ENCODE data around the gene U2SURP. TPM values are rescaled to one million over a fixed set of nuclear protein-coding genes. Genes with fewer than 3 reads are reported as not detected.

U2SURP gene
- total RNA-seq, 1 experiment from 2014 or later, result 168 TPM

GRCh38 chr3:142973217-142974009 lies 28.0 kb upstream of the U2SURP start:
- Histone ChIP-seq H3K4me2 (ENCODE audit: insufficient read depth, insufficient read length, low read length) (no peak overlapping the region), H3K56ac (ENCODE audit: insufficient read length, low read depth, low read length) (no peak overlapping the region), H4K20me1 (ENCODE audit: control insufficient read depth, insufficient read depth, insufficient read length) (no peaks in the 10 kb centered on the region), H3K14ac (ENCODE audit: insufficient read depth, low read length) (no peak overlapping the region), H3K27me3 (ENCODE audit: insufficient read depth, low read length) (no peaks in the 10 kb centered on the region), H4K5ac (ENCODE audit: insufficient read length, low read depth, low read length) (no peak overlapping the region), H3K9me3 (ENCODE audit: control insufficient read depth, low read depth, low read length) (no peaks in the 10 kb centered on the region), H2AK5ac (ENCODE audit: insufficient read length, low read length) (no peak overlapping the region), H2BK20ac (ENCODE audit: low read depth, low read length, poor library complexity, severe bottlenecking) (no peak overlapping the region), H2AFZ (ENCODE audit: low read length) (no peak overlapping the region), H3K79me1 (ENCODE audit: insufficient read depth, low read depth, low read length, poor library complexity, severe bottlenecking) (no peaks in the 10 kb centered on the region), H3K18ac (ENCODE audit: insufficient read length, low read depth, low read length) (no peak overlapping the region), H3T11ph (ENCODE audit: low read length) (no peak overlapping the region), H2BK5ac (ENCODE audit: insufficient read length, low read length) (no peak overlapping the region), H3K27ac (ENCODE audit: insufficient read length, low read depth, low read length) (no peak overlapping the region), H3K9ac (ENCODE audit: extremely low read depth, insufficient read length, low read length) (no peak overlapping the region), H3K79me2 (ENCODE audit: insufficient read depth, low read length) (no peaks in the 10 kb centered on the region), H2BK15ac (ENCODE audit: low read depth, low read length) (no peak overlapping the region), H3K4ac (ENCODE audit: low read depth, low read length) (no peak overlapping the region), H4K91ac (ENCODE audit: insufficient read length, low read depth, low read length) (no peak overlapping the region), H3K4me1 (ENCODE audit: insufficient read depth, low read length) (no peaks in the 10 kb centered on the region), H3K23me2 (ENCODE audit: insufficient read length, low read depth, low read length, poor library complexity, severe bottlenecking) (no peaks in the 10 kb centered on the region), H2BK12ac (ENCODE audit: insufficient read length, low read depth, low read length) (no peak overlapping the region), H4K8ac (replicated peaks; ENCODE audit: insufficient read length, low read depth, low read length) (no peak overlapping the region), H2BK120ac (ENCODE audit: low read depth, low read length, poor library complexity, severe bottlenecking) (no peak overlapping the region), H3K23ac (ENCODE audit: insufficient read length, low read depth, low read length) (no peak overlapping the region)
- no CpG with 5 or more reads among the region's 8 CpGs for WGBS (ENCODE audit: extremely low coverage, insufficient read length, low lambda C conversion rate)
- peaks cover 2 to 3% of the 10 kb centered on the region in 2 experiments; a peak in 1 of 4 replicates for H3K4me1 Mint-ChIP-seq
- H3K4me3 Mint-ChIP-seq, result no peak overlapping the region
- DNase-seq, result no peak
- H3K27me3 Mint-ChIP-seq (ENCODE audit: low read depth), result peaks cover 5% of the 10 kb centered on the region
- H3K27ac Mint-ChIP-seq, result peak overlapping the region in 1 of 3 experiments; percentile 54; a peak in 1 of 7 replicates
- H3K36me3 Mint-ChIP-seq (ENCODE audit: insufficient read depth in 1 of 3, low read depth in 3 of 3), result no peaks in the 10 kb centered on the region
- H3K9me3 Mint-ChIP-seq, result no peaks in the 10 kb centered on the region; a peak in 1 of 5 replicates
- no peak for TF ChIP-seq CTCF (conservative IDR thresholded peaks at IDR 0.05)

Measured in H9 (cell line).